DMS53 treated with DMSO at 0.1 percent for 48 hours (cell line): ENCODE measurements around the gene C1QTNF4.
"Not testable (repeated sequence)": the region's sequence is repeated elsewhere in the genome, so short reads cannot be mapped to it uniquely, and the experiment has no call there.

Source experiments
- DNase-seq: peaks from one replicate; lab custom pipeline; 2025; ENCODE audit not compliant: unreplicated experiment; lab: John Stamatoyannopoulos, UW

The C1QTNF4 gene

DNA sequence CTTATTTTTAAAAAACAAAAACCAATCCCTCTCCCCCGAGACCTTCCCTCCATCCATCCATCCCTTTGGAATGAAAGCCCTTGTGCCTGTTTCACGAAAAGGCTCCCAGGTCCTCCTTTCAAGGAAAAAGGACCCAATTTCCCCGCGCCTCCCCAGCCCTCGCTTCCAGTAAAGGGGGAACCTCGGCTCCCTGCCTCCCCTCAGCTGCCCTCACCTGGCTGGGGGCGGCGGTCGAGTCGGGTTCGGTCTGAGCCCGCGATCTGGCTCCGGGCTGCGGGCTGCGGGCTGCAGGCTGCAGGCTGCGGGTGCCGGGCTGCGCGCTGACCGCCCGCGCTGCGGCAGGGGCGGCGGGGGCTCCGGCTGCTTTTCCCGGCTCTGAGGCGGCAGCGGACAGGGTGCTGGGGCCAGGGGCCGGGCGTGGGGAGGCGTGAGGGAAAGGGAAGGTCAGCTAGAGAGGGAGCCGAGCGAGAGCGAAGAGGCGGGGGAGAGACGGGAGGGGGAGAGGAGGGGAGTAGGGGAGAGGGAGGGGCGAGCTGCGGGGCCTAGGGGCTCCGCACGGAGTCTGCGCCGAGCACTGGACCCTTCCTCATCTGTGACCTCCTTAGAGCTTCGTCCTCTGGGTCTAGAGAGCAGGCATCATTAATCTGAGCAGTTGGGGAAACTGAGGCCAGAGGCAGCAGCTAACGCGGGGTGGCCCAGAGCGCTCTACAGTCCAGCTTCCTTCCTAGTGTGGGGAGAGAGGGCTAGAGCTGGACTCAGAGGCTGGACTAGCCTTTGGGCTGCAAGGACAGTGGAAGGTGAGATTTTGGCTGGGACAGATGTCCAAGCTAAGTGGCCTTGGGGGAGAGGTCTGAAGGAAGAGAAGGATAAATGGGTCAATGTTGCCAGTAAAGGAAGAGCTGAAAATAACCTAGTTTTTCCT, at the start of gene C1QTNF4:
TSS of gene C1QTNF4 (minus strand) at position 478 of the 922 bp plus-strand sequence. CDS start 3,601 bp downstream, outside the sequence.
- DNase-seq = no peak

DNA sequence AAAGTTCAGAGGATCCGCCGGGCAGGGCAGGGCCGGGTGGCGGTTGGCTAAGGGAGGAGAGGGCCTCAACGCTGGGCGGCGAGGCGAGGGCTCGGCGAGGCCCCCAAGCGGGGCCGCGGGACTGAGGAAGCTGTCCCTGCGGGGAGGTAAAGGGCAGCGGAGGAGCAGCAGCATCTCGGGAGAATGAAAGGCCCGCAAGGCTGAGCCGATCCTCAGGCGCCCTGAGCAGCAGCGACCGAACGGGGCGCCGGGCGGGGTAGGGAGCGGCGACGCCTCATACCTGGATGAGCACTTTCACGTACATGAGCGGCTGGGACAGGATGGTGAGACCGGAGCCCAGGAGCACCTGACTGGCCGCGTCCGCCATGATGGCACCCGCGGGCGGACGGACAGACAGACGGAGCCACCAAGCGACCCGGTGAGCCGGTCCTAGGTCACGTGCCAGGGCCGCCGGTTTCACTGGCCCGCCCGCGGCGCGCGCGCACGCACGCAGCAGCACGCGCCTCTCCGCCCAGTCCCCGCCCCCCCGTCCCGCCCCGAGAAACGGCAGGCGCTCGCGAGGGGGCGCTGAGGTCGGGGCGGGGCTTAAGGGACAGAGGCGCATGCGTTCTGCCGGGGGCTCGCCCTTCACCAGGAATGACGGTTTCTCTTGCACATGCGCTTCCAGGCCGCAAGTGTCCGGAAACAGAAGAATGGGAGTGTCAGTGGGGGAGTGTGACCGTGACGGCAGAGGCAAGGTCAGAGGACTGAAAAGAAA, 48.1 kb upstream of the C1QTNF4 start, which contains the start of gene MTCH2:
TSS of gene MTCH2 (minus strand) at position 461 of the 757 bp plus-strand sequence. CDS start at position 367, 94 bp downstream.
- peak; percentile 83 for DNase-seq

DNA sequence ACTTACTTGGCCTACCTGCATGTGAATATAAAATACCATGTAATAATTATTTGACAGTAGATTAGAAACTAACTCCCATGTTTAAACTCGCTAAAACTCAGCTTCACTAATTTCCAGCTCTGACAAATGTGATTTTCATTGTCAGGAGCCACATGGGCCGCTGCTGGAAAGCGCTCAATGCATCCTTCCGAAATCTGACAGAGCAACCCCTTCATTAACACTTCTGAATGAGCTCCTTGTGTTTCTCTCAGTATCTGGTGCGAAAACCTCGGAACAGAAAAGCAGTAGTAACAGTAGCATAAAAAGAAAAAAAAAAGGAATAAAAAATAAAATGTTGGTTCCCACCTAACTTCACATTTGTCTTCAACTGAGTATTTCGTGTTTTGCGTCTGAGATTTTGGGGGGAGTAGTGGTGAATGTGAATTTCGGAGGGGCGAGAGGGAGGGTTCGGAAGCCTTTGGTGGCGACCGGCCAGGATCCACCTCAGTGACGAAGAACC, 47.4 kb upstream of the C1QTNF4 start:
- peak; percentile 5 for DNase-seq

GRCh38 chr11:47640506-47640905, 46.3 kb upstream of the C1QTNF4 start:
- DNase-seq = not testable (repeated sequence)

- not testable (repeated sequence) for DNase-seq
Measured at GRCh38 chr11:47636331-47636730, 42.1 kb upstream of the C1QTNF4 start.

- no peak for DNase-seq
Measured at GRCh38 chr11:47631473-47631872, 37.3 kb upstream of the C1QTNF4 start.

GRCh38 chr11:47628026-47628425, 33.8 kb upstream of the C1QTNF4 start:
- DNase-seq = no peak

DNA sequence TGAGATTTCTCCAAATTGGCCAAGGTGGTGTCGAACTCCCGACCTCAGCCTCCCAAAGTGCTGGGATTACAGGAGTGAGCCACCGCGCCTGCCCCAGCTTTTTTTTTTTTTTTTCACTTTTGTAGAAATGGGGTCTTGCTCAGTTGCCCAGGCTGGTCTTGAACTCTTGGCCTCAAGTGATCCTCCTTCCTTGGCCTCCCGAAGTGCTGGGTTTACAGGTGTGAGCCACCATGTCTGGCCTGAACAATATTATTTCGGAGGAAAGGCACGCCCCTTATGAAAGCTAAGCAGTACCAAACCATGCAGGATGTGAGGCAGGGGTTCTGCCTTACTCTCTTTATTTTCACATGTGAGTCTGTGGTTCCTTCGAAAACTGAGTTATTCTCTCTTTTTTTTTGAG, 32.0 kb upstream of the C1QTNF4 start:
- no peak for DNase-seq

DNA sequence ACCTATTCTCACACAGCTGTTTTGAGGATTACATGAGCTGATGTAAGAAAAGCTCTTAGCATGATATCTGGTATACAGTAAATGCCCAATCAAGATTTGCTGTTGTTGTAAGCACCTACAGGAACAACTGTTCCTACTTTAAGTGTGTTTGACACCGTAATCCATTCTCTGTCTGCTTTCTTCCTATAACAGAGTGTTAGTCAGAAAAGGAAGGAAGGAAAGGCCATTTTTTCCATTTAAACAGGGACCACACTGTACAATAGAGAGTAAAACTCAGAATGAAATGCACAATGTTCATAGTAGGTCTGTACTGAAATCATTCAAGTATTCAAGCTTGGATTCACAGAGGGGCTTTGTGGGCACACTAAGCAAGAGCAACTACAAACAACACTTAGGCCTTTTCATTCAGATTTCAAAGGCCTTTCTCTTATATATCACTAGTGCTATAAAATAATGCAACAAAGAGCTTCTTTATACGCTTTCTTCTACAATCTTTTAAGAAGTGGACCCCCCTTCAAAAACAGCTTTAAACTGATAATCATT, 26.7 kb upstream of the C1QTNF4 start:
- no peak for DNase-seq

GRCh38 chr11:47617417-47617809, 23.2 kb upstream of the C1QTNF4 start:
- DNase-seq = no peak

- DNase-seq = no peak
Measured at GRCh38 chr11:47616726-47617416, 22.7 kb upstream of the C1QTNF4 start.

DNA sequence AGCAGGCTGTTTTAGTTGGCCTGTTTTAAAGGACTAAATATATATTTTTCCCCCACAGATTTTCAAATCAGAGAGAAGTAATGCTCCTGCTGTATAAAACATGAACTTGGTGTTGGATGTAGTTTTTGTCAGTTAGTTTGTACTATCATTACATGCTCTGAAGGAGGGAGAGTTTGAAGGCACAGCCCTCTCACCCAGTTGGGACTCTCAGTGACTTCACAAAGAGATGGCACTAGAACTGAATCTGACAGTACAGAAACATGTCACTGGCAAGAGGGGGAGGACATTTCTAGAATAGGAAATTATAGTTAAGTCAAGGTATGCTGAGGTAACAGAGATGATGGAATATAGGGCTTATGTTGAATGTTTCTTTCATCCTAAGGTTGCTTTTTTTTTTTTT, 21.0 kb upstream of the C1QTNF4 start:
- no peak for DNase-seq

DNA sequence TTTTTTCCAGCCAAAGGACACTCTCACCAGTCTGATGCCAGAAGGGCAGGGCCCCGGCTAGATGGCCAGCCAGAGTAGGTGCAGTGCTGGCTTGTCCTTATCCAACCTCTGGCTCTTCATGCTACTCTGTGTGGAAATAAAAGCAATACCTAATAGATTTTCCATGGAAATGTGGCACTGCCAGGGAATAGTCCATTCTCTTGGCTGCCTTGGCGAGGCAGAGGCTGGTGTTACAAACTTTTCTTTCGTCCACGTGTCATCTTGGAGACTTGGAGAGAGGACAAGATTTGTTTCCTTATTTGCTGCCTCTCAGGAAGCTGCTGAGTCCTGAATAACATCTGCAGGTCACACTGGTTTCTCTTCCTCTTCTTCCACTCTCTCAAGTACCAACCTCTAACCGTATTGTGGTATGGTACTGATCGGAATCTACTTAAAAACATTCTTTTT, 17.2 kb upstream of the C1QTNF4 start:
- DNase-seq = no peak

DNA sequence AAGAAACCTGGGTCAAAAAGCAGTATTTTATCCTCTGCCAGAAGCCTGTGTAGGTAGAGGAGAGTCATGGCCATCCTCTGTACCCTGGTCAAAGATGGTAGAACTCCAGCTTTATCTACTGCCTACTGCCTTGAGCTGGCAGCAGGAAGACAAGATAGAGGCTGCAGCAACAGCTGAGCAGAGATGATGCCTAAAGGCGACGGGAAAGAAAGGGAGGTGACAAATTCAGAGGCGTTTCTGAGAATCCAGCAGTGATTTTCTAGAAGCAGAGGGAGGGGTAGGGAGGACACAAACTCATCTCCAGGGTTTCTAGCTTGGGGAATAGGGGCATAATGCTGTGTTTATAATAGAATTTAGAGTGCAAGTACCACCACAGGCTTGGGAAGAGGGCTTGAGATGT, 15.5 kb upstream of the C1QTNF4 start:
- DNase-seq = no peak

- DNase-seq = no peak
Measured at GRCh38 chr11:47607380-47607779, 13.2 kb upstream of the C1QTNF4 start.

- no peak for DNase-seq
Measured at GRCh38 chr11:47606731-47607130, 12.5 kb upstream of the C1QTNF4 start.

GRCh38 chr11:47605921-47606320, 11.7 kb upstream of the C1QTNF4 start:
- no peak for DNase-seq

GRCh38 chr11:47603295-47603694, 9.1 kb upstream of the C1QTNF4 start:
- DNase-seq = no peak

DNA sequence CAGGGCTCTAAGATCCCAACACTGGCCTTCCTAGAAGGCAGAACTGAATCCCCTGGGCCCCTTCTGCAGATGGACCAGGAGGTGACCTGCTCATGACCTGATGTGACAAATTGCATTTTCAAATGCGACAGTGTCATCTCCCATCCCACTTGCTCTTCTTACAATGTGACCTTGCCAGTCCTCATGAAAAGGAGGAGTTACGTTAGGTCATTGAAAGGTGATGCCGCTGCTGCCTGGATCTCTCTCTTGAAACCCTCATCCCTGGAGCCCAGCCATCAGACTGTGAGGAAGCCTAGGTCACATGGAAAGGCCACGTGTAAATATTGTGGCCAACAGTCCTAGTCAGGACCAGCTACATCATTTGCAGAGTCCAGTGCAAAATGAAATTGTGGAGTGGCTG, 5.7 kb upstream of the C1QTNF4 start:
- no peak for DNase-seq

DNA sequence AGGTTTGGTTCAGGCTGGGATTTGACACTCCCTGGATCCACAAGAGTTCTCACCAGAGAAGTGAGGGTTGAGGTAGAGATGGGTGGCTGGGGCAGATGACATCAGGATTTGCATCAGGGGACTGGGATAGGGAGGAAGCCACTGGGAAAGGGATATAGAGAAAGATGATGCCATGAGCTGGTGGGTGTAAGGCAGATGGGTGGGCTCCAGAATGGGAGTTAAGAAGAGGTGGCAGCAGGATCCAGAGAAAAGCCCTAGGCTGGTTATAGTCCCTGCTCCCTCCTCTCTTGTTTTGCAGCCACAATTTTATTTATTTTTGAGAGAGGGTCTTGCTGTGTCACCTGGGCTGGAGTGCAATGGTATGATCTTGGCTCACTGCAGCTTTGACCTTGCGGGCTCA, 1.8 kb upstream of the C1QTNF4 start:
- DNase-seq = no peak

GRCh38 chr11:47595029-47595428, 818 bp upstream of the C1QTNF4 start:
- no peak for DNase-seq
